NCI-H1417 treated with DMSO at 0.1 percent for 48 hours (cell line): ENCODE measurements around the gene SMYD5.
"Not testable (repeated sequence)": the region's sequence is repeated elsewhere in the genome, so short reads cannot be mapped to it uniquely, and the experiment has no call there.

ENCODE experiments used
- DNase-seq: peaks from one replicate; lab custom pipeline; 2025; lab: John Stamatoyannopoulos, UW

SMYD5 gene

DNA sequence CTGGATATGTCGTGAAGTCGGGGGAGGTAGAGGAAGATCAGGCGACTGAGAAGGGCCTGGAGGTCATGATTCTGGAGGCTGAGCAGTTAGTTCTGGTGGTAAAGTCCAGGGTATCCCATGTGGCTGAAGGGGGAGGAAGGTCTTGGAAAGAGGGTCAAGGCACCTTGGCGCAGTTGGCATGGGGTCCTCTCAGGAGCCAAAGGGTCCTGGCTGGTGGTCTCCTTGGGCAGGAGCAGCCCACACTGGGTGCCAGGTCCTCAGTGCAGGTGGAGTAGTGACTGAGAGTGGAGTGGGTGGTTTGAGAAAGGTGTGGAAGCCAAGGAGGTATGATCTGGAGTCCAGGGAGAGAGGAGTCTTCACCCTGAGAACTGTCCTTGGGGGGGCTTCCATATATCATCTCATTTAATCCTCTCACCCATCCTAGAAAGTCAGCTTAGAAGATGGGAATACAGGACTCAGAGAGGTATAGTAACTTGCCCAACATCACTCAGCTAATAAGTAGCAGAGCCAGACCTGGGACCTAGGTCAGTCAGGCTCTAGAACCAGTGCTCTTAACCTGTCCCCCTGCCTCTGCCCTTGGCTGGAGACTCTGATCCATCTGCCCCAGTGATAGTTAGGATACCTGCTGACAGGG lies 45.8 kb downstream of the SMYD5 start:
- no peak for DNase-seq

DNA sequence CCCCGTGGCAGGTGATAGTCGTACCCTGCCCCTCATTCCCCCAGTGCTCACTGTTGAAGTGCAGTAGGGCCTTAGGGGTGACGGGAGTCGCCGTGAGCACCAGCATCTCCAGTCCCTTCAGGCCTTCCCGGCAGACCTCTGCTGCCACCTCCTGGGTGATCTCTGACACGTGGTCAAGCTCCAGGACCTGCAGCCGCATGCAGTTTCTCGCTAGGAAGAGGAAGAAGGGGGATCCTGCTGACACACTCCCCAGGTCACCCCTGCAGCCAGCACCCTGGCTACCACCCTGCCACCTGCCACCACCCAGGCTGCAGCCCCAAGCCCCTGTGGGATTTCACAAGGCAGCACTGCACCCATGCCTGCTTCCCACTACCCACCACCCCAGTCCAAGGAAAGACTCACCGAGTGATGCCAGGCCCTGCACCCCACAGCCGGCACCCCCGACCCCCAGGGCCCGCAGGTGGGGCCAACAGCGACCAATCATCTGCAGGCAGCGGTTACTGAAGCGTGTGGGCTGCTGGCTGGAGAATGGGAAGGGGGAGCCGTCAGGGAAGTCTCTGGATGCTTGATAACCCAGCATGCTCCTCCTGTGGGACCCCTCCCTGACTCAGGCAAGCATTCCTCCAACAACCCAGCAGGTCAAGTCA lies 46.4 kb downstream of the SMYD5 start:
- no peak for DNase-seq

DNA sequence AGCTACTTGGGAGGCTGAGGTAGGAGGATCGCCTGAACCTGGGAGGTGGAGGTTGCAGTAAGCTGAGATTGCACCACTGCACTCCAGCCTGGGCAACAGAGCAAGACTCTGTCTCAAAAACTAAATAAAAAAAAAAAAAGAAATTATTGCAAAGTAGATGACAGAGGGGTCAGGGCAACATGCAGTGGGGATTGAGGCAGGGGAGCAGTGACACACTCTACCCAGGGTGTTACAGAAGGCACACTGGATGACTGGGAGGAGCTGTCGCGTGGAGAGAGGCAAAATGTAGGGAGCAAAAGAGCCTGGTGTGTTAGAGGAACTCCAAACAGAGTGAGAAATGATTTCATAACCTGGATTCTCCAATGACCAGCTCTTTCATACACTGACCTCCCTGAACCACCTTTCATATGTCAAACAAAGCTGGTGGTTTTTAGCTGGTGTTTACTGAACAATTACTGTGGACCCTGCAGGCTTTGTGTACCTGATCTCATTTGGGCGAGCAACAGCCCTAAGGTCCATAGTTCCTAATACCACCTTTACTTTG lies 48.1 kb downstream of the SMYD5 start:
- DNase-seq = no peak

DNA sequence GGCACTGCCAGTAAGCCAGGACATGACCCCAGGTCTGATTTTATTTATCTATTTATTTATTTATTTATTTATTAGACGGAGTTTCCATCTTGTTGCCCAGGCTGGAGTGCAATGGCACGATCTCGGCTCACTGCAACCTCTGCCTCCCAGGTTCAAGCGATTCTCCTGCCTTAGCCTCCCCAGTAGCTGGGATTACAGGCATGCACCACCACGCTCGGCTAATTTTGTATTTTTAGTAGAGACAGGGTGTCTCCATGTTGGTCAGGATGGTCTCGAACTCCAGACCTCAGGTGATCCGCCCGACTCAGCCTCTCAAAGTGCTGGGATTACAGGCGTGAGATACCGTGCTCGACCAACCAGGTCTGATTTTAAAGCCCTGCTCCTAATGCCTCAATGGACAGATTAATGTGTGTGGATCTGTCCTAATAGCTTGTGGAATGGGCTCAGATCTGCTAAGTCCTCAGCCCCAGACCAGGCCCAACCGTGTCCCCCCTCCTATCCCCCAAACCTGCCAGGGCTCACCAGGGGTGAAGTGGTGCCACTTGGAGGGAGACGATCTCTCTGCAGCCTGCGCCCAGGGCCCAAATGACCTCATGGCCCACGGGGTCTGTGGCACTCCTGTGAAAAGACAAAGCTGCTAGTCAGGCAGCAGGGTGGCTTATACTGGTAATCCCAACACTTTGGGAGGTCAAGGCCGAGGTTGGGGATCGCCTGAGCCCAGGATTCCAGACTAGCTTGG lies 48.8 kb downstream of the SMYD5 start:
- DNase-seq = not testable (repeated sequence)

DNA sequence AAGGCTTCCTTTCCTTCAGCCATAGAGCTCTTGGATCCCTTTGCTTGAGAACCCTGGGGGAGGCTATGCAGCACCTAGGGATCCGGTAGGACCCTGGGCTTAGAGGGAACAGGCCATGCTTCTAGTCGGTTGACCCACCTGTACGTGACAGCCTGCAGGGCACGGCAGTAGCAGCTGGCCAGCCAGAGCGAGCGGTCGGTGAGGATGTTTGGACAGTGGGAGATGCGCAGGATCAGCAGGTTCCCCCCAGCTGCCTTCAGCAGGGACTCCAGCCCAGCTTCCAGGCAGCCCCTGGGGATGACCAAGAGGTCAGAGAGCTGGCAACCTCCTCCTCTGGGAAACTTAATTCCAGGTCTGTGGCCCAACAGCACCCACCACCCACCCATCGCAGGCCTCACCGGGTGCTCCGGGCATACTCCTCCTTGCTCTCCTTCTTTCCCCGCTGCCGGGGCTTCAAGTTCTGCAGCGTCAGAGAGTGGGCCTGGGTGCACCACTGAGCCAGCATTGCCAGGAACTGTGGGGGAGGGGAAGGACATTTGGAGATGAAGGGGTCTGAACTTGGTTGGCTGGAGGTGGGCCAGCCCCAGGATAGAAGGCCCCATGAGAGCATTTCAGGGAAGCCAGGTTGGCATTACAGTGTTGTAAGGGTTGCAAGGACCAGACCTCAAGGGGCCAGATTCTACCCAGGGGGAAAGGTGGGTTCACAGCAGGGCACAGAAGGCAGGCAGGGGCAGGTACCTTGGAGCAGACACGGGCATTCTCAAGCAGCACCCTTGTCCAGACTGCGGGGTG lies 49.7 kb downstream of the SMYD5 start:
- no peak for DNase-seq

DNA sequence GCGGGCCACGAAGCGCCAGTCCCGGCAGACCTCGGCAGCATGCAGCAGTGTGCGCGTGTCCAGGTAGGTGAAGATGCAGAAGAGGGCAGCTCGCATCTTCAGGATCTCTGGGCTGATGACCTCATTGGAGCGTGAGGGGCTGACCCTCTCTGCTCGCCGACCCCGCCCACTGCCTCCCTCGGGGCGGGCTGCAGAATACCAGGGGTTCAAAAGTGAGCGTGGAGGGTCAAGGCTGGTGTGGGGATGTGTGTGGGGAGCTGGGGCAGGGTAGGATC lies 50.2 kb downstream of the SMYD5 start:
- DNase-seq = no peak

DNA sequence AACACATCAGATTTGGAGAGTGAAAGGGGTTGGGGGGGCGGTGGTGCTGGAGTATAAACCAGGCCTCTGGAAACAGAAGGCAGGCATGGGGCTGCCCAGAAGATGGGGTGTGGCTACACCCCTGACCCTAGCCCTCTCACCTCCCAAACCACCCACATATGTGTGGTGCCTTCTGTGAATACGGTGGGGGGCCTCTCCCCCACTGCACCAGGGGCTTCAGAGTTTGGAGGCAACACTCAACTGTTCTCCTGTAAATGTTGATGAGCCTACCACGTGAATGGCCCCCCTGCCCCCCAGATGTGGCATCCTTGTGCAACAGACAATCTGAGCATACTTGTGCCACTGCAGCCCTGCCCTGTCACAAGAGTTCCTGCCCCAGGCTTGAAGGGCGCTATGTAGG lies 50.7 kb downstream of the SMYD5 start:
- DNase-seq = no peak

DNA sequence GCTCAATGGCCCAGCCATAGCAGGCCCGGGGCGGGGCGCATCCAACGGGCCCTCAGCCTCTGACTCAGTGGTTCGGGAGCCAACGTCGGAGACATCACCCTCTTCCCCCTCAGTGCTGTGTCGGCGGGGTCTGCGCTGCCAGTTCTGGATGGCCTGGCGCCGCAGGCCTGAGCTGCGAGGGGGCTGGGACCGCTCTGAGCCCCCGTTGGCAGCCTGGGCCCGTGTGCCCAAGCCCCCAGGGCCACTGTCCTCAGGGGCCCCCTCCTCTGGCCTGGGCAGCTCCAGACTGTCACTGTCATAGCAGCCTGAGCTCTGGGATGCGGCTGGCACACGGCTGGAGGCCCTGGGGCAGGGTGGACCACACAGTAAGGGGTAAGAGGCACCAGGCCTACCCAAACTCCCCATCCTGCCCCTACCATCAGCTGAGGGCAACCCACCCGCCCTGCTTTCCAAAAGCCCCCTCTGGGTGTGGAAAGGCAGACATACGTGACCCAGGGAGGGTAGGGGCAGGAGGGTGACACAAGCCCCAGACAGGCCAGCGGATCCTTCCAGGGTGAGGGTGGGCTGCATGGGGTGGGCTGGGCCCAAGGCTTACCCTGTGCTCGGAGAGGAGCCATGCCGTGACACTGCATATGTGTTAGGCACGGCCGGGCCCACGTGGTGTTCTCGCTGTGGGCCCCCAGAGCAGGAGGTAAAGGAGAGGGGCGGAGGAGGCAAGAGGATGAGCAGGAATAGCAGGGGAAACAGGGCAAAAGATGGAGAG lies 51.4 kb downstream of the SMYD5 start:
- DNase-seq = no peak

DNA sequence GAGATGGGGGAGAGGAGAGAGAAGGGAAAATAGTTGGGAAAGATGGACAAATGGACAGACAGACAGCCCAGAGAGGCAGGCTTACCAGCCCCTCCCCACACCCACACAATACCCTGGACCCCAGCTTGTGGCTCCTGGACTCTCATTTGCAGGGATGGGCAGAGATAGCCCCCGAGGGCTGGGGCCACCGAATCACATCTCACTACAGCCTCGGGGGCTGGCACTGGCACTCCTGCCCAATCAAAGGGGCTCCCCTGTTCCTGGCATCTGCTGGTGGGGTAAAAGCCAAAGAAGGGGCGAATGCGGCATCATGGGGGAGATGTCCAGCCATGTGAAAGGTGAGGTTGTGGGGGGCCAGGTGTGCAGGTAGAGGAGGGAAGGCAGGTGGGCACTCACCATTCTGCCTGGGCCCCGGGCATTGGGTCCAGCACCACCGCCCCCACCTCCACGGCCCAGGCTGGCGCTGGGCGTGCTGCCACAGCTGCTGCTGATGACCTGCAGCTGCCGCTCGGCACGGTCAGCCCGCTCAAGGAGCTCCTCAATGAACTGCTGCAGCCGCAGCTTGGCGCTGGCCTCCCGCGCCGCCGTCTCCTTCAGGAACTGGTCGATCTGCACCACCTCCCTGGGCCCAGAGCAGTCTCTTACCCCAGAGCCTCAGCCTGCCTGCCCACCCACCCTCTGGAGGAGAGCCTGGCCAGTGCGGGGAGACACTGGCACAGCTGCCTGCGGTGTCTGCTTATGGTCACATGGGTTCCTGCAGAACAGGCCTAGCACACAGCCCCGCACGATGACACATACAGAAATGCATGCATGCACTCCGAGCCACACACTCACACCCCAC lies 52.2 kb downstream of the SMYD5 start:
- no peak for DNase-seq

DNA sequence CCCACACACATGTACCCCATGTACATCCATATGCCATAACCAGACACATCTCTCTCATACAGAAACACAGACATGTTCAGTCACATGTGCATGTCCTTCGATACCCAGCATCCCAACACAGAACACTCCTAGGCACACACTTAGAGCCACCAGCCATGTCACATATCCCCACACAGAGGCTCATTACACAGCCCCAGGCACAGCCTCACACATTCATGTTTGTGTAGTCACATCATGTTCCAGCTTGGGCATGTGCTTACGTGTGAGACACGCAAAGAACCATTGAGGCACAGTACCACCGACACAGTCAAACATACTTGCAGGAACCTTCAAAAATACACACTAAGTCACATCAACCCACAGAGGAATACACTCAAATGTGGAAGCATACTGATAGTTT lies 53.0 kb downstream of the SMYD5 start:
- DNase-seq = no peak

DNA sequence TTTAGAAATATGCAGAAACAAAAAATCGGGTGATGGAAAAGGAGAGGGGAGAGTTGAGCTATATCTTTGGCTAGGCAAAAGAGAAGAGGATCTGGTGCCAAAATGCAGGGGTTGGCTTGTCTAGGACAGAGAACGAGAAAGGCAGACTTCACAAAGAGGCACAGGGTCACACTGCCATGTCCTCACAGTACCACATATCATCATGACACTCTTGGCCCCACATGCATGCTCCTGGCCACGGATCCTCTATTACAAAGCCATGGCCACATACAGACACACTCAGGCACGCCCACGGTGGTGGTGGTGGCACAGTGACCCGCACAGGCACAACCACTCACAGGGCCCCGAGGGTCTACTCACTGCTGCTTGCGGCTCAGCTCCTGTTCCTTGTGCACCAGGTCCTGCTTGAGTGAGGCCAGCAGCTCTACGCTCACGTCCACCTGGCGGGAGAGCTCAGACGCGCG lies 54.4 kb downstream of the SMYD5 start:
- DNase-seq = no peak

DNA sequence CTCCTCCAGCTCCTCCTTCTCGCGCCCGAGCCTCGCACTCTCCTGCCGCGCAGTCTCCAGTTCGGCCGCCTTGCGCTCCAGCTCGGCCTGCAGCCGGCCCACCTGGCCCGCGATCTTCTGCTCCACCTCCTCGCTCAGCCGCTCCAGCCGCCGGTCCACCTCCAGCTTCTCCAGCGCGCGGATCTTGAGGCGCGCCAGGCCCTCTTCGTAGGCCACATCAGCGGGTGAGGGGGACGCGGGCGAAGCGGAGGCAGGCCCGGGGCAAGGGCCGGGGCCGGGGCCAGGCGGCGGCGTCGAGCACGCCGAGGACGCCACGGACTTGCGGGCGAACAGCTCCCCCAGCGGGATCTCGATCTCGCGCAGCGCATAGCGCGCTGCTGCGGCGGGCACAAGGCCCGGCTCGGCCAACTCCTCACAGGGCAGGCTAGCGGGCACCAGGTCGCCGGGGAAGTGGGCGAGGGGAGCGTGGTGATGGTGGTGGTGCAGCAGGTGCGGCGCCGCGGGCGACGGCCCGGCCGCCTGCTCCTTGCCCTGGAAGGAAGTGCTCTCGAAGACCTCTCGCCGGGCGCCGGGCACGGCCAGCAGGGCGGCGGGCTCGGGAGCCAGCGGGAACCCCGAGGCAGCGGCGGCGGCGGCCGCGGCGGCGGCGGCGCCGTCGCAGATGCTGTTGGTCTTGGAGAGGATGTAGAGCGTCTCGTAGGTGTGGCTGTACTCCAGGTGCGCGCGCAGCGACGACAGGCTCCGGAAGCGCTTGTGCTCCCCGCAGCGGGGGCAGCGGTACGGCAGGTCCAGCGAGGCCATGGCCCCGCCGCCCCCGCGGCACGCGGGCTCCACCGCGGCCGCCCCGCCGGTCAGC lies 55.0 kb downstream of the SMYD5 start:
- DNase-seq = peak; percentile 87

DNA sequence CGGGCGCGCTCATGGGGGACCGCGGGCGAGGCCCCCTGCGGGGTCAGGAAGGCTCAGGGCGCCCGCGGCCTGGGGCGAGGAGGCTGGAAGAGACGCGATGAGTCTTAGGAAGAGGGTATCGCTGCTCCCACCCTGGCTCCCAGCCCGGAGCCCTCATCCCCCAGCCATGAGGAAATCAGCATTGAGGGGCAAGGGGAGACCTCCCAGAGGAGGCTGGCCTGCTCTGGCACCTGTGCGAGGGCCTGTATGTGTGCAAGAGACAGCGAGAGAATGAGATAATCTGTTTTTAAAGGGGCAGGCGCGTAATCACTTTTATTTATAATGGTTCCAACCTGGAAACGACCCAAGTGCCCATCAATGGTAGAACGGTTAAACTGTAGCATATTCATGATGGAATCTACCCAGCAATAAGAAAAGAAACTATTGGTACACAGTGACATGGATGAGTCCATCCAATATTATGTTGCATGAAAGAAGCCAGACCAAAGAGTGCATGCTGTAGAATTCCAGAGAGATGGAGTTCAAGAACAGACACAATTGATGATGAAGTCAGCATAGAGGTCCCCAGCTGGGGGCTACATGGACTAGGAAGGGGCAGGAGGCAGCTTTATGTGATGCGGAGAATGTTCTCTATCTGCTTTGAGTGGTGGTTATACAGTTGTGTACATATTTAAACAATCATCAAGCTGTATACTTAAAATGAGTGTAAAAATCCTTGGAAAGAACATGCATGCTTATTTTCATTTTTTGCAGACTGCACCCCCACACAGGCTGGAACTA lies 55.8 kb downstream of the SMYD5 start:
- DNase-seq = no peak

DNA sequence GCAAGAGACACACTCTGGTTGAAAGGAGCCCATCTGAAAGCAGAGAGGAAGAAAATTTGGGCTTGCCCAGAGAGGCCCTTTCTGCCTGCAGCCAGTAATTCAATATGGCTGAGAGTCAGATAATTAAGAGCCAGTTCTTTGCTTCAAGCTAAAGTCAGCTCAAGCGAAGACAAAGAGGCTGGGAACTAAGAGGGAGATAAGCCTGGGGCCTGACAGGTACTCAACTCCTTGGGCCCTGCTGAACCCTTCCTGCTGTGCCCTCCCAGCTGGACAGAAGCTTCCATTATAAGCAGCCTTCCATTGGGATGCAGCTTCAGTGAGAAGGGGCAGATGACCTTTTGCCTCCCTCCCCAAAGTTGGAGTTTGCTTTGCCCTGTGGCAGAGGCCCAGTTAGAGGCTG lies 58.2 kb downstream of the SMYD5 start:
- DNase-seq = no peak
